MM.1S (cell line): ENCODE measurements around the gene RASL12.

ENCODE experiments used
- CTCF ChIP-seq: fragments of 300-600 bp; sonication (generic); IDR thresholded peaks from 2 replicates; pipeline ENCODE4 v1.5.1; 2016; ENCODE audit warnings: antibody characterized with exemption, low read length, mixed read lengths
- EZH2 ChIP-seq: fragments of 300-600 bp; sonication (generic); optimal IDR thresholded peaks from 2 replicates; pipeline ENCODE3; 2017; ENCODE audit warnings: low read depth, mild to moderate bottlenecking, antibody characterized with exemption, low read length, mixed read lengths
- EZH2phosphoT487 ChIP-seq: fragments of 300-600 bp; sonication (generic); IDR thresholded peaks from 2 replicates; pipeline ENCODE4 v1.6.1; 2018; ENCODE audit warnings: antibody characterized with exemption, low read length

- TF ChIP-seq CTCF, result no peak
- no peak for TF ChIP-seq EZH2
- no peak for TF ChIP-seq EZH2phosphoT487
Measured at GRCh38 chr15:65100442-65100841, 32.7 kb upstream of the RASL12 start.
